NCI-H748 (cell line): ENCODE data around the gene PIAS1.
"Not testable (repeated sequence)": the region's sequence is repeated elsewhere in the genome, so short reads cannot be mapped to it uniquely, and the experiment has no call there.

Experiments
- DNase-seq: peaks from one replicate; lab custom pipeline; 2025; ENCODE audit not compliant: unreplicated experiment; lab: John Stamatoyannopoulos, UW

PIAS1 gene

DNA sequence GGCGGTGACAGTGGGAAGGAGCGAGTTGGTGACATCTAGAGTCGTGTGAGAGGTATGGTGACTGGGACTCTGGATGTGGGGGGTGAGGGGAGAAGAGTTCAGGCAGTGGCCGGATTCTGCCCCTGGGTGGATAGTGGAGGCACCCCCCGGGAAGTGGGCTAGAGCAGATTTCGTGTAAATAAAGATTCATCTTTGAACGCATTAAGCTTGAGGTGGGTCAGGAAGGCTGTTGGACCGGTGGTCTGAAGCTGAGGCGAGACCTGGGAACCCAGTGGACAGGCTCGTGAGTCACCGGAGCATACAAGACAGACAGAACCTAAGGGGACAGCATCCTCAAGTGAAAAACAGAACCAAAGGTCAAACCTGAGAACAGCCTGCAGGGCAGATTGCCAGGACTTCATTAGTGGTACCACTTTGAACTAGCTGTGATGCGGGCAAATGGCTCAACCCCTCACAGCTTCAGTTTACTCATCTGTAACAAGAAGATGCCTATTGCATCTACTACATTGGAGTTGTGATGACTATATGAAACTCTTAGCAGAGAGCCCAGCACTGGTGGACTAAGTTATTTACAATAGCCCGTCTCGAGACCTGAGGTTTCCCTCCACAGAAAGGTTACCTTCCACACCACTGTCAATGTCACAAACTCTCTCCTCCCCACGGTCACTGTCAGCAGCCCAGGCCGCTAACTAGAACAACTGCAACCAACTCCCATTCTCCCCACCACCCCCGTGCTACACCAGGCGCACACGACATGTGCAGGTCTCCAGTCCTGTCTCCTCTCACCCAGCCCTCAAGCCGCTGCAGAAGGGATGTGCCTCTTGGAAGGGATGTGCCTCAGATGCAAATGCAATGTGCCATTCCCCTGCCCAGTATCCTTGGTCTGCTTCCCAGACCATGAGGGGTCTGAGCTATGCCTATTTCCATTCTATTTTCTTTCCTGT, 176.3 kb downstream of the PIAS1 start:
- no peak for DNase-seq

DNA sequence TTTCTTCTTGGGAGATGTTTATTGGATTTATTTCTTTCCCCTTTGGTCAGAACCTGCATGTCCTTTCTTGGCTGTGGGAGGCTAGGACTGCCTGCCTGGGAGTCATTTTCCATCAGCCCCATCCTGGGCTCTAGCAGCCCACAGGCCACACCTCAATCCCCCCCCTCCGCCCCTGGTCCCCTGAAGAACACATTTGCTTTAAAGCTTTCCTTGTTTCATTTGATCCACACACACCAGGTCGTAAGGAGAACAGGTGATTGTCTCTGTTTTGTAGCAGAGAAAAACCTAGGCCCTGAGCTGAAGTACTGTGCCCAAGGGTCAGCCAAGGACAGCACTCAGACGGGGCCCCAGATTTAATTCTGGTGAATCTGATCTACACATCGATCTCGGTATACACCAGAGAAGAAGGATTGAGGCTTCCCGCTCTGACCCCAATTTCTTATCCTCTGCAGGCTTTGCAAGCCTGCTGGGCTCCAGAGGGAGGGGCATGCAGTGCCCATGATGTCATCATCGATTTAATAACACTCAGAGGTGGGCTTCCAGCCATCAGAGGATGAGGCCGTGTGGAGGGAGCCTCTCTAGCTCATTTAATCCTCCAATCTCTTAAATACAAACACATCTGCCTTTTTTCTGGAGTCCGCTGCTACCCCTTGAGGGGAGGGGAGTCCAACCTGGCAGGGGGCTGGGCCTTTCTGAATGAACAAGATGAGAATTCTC, 177.1 kb downstream of the PIAS1 start:
- no peak for DNase-seq

DNA sequence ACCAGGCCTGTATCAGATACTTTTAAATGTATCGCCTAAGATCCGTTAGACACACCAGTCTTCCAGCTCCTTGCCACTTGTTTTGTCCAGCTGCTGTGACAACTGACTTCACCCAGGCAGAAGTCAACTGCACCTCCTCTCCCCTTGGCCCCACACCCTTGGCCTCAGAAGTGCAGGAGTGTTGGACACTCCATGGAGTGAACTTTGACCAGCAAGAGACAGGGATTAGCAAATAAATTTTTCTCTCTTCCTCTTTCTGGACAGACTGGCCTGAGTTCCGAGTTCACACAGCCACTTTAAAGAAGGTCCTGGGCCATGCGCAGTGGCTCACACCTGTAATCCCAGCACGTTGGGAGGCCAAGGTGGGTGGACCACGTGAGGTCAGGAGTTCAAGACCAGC, 178.3 kb downstream of the PIAS1 start:
- no peak for DNase-seq

DNA sequence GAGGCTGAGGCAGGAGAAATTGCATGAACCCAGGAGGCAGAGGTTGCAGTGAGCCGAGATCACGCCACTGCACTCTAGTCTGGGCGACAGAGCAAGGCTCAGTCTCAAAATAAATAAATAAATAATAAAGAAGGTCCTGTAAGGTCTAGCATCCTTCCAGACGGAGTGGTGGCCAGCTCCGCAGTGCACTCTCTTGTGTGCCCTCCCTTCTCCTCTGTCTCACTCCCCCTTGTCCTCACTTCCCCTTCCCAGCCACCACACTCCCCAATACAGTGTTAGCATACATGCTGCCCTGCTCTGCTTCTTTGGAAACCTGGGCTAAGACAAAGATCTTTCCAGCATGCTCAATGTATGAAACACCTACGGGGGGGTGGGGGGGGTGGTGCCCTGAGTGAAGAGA, 178.8 kb downstream of the PIAS1 start:
- DNase-seq: no peak

DNA sequence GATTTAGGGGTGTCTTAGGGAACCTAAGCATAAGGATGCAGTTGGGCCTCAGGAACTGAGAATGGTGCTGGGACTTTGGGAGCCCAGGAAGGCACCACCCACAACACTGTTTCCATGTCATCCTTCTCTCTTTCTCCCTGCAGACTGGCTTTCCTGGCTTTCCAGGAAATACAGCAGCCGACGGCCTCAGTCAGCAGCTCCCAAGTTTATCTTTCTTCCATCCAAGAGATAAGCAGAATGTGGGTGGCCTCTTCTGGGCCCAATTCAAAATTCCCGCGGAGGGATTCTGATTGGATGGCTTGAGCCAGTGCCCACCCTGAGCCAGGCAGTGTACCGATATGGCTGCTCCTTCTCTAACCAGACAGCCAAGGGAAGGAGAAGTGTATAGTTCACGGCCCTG, 179.9 kb downstream of the PIAS1 start:
- DNase-seq: no peak

DNA sequence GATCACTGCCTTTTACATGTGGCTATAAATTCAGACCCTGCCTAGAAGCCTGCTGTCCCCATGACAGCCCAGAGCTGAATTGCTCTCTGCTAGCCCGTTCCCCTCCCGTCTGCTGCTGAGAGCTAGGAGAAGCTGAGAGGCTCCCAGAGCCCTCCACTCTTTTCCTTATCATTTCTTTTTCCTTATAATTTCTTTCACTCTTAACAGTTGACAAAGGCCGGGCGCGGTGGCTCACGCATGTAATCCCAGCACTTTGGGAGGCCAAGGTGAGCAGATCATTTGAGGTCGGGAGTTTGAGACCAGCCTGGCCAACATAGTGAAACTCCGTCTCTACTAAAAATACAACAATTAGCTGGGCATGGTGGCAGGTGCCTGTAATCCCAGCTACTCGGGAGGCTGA, 180.4 kb downstream of the PIAS1 start:
- DNase-seq: not testable (repeated sequence)

DNA sequence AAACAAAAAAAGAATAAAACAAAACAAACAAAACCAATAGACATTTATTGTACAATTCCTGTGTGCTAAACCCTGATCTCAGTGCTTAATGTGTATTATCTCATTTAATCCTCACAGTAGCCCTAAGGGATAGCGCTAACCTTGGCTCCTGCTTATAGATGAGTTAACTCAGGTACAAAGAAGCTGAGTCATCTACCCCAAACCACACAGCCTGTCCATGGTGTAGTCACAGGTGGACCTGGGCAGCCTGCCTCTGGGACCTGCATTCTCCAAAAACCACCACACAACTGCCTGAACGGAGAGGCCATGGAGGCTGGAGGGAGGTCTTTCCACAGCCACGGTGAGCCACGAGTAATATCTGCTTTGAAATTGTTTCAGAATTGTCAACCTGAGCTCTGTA, 180.9 kb downstream of the PIAS1 start:
- no peak for DNase-seq

DNA sequence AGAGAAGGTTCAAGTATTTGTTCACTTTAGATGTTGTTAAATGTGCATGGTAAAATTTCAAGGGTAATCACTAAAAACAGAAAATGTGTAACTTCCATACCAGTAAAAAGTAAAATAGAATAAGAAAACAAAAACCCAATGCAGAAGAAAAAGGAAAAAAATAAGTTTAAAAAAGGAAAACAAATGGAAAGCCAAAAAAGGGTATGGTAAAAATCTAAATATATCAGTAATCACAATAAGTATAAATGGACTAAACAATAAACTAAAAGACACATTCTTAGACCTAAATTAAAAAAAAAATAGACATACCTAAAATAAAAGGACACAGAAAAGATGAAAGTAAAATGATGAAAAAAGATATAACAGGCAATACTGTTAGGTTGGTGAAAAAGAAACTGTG, 184.9 kb downstream of the PIAS1 start:
- no peak for DNase-seq

DNA sequence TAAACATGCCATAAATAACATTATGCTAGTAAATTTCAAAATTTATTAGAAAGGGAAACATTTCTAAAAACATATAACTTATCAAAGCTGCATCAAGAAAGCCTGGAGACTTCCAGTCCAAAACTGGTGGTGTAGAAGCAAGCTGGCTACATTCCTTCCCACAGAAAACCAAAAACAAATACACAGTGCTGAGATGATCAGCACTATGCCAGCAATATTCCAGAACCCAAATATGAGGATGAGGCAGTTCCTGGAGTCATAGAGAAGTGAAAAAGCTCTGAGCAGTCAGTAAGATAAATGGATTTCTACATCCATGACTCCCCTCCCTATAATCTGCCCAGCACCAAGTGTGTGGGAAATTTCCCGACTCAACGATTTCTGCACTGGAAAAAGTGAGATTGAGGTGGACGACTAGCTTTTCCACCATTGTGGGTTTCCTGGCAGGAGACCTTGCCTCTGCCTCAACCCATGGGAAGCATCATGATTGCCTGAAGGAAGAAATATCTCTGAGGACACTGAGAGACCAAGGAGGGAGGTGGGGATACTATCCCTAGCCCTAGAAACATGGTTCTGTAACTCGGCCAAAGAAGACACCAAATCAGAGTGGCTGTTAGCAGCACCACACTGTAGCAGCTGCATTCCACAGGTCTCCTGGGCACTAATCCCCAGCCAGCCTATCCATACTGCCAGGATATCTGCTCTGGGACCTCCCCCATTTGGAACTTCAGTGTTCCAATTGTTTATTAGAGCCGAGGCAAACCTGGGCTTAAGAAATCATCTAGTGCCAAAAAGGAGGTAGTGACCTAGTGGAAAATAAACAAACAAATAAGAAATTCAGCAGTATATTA, 187.2 kb downstream of the PIAS1 start:
- DNase-seq: no peak
